Endothelial cell (in vitro differentiated cells): ENCODE results near the gene EXOC2. TPM values are rescaled to one million over a fixed set of nuclear protein-coding genes. Genes with fewer than 3 reads are reported as not detected.
A peak's percentile ranks its signal among the peaks of the same experiment; 100 is the strongest.

Experiments
- DNase-seq: peaks from one replicate; pipeline ENCODE4 v3.0.0; 2021; ENCODE audit warnings: low spot score
- H3K27ac Mint-ChIP-seq: one replicate; pipeline ENCODE4 v1.8.0; 2021; ENCODE audit warnings: mixed read lengths, inconsistent platforms; ENCODE audit not compliant: unreplicated experiment
- H3K27me3 Mint-ChIP-seq: one replicate; pipeline ENCODE4 v1.8.0; 2021; ENCODE audit warnings: mild to moderate bottlenecking, moderate library complexity, mixed read lengths, inconsistent platforms; ENCODE audit not compliant: unreplicated experiment
- H3K36me3 Mint-ChIP-seq: one replicate; pipeline ENCODE4 v1.8.0; 2021; ENCODE audit warnings: mild to moderate bottlenecking, low read depth, mixed read lengths, inconsistent platforms; ENCODE audit not compliant: unreplicated experiment
- H3K4me1 Mint-ChIP-seq: one replicate; pipeline ENCODE4 v1.8.0; 2021; ENCODE audit warnings: mild to moderate bottlenecking, mixed read lengths, inconsistent platforms; ENCODE audit not compliant: unreplicated experiment
- H3K4me3 Mint-ChIP-seq: one replicate; pipeline ENCODE4 v1.8.0; 2021; ENCODE audit warnings: mild to moderate bottlenecking, mixed read lengths, inconsistent platforms; ENCODE audit not compliant: unreplicated experiment
- H3K9me3 Mint-ChIP-seq: one replicate; pipeline ENCODE4 v1.8.0; 2021; ENCODE audit warnings: mixed read lengths, inconsistent platforms; ENCODE audit not compliant: unreplicated experiment
- total RNA-seq: library from RNA; stranded (reverse); fragmentation: NEBNext Ultra II Directional; extraction: Animal tissue kit (Norgen Biotek cat#: 25700); gene quantifications from one replicate; pipeline ENCODE4 v1.2.1, GENCODE V29; 2021; ENCODE audit not compliant: unreplicated experiment
- TF ChIP-seq, protein P1 (sequence below): fragments of 200-600 bp; sonication (generic); IDR thresholded peaks from one replicate; pipeline ENCODE4 v1.5.0; 2021; ENCODE audit warnings: antibody characterized with exemption; ENCODE audit not compliant: unreplicated experiment

The EXOC2 gene
- total RNA-seq, 1 donor from 2014 or later = 34.6 TPM

GRCh38 chr6:489762-490161 lies 203.2 kb downstream of the EXOC2 start:
- peaks cover 25% of the 10 kb centered on the region for H3K36me3 Mint-ChIP-seq
- no peak overlapping the region for H3K4me3 Mint-ChIP-seq
- H3K27ac Mint-ChIP-seq = no peak overlapping the region
- no peaks in the 10 kb centered on the region for H3K27me3 Mint-ChIP-seq
- H3K4me1 Mint-ChIP-seq = no peaks in the 10 kb centered on the region
- no peaks in the 10 kb centered on the region for H3K9me3 Mint-ChIP-seq
- TF ChIP-seq, protein P1, sequence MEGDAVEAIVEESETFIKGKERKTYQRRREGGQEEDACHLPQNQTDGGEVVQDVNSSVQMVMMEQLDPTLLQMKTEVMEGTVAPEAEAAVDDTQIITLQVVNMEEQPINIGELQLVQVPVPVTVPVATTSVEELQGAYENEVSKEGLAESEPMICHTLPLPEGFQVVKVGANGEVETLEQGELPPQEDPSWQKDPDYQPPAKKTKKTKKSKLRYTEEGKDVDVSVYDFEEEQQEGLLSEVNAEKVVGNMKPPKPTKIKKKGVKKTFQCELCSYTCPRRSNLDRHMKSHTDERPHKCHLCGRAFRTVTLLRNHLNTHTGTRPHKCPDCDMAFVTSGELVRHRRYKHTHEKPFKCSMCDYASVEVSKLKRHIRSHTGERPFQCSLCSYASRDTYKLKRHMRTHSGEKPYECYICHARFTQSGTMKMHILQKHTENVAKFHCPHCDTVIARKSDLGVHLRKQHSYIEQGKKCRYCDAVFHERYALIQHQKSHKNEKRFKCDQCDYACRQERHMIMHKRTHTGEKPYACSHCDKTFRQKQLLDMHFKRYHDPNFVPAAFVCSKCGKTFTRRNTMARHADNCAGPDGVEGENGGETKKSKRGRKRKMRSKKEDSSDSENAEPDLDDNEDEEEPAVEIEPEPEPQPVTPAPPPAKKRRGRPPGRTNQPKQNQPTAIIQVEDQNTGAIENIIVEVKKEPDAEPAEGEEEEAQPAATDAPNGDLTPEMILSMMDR = no peak
- no peak for DNase-seq

DNA sequence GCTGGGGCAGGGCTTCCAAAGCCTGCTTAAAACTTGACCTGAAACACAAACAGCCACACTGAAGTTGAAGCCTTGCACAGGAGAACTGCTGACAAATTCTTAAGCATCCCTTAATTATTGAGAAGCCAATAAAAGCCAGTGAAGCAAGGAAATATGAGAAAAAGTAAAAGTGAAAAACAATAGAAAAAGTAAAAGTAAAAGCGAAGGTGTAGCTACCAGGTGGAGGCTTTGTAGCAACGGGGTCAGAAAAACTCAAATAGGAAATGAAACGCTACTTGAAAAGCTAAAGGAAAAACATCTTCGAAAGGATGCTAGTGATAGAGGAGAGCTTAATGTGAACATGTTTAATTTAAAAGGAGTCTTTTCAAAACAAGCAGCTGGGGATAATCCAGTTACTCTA lies 203.9 kb downstream of the EXOC2 start:
- no peak overlapping the region for H3K4me3 Mint-ChIP-seq
- no peaks in the 10 kb centered on the region for H3K27me3 Mint-ChIP-seq
- TF ChIP-seq, protein P1 = no peak
- H3K36me3 Mint-ChIP-seq = peaks cover 32% of the 10 kb centered on the region
- H3K27ac Mint-ChIP-seq = no peak overlapping the region
- no peaks in the 10 kb centered on the region for H3K9me3 Mint-ChIP-seq
- no peak for DNase-seq
- no peaks in the 10 kb centered on the region for H3K4me1 Mint-ChIP-seq

DNA sequence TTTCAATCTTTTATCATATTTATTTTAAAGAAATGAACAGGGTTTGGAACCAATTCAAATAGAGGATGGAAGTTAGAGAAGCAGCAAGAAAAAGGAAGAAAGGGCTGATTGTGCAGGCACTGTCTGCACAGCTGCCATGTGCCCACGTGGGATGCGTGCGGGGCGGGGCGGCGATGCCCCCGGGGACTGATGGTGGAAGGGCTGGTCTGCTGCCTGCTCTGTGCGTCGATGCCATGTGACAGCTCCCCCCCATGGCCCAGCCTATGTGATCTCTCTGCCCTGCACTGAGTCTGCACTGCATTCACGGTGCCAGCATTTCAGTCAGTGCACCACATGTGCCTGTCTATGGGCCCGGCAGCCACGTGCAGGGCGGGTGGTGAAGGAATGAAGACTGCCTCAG lies 205.0 kb downstream of the EXOC2 start:
- Mint-ChIP-seq H3K36me3 (peaks cover 35% of the 10 kb centered on the region), H3K9me3 (no peaks in the 10 kb centered on the region), H3K27ac (no peak overlapping the region), H3K4me3 (no peak overlapping the region), H3K27me3 (no peaks in the 10 kb centered on the region), H3K4me1 (no peaks in the 10 kb centered on the region)
- no peak for DNase-seq
- TF ChIP-seq, protein P1 = no peak

DNA sequence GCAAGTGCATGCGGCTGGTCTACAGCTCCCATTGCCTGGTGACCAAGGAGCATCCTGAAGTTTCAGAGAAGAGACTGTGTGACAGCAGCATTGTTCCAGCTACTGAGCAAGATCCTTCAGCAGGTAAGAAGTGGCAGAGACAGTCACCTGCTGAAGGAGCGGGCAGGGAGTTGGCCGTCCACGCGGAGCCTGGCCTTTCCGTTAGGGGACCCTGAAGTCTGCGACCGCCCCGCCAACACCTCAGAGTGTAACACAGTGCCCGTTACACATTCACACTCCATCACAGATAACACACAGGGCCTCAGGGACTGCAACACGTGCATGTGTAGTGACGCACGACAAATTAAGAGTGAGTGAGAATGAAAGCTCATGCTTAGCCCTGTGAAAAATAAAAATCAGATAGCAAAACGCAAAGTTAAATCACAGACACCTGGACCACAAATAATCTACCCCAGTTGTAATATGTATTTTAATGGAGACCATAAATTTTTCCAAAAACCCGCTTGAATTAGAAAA lies 207.2 kb downstream of the EXOC2 start:
- Mint-ChIP-seq H3K27me3 (no peaks in the 10 kb centered on the region), H3K4me3 (peak overlapping the region; percentile 28), H3K27ac (no peak overlapping the region), H3K9me3 (no peaks in the 10 kb centered on the region), H3K4me1 (no peaks in the 10 kb centered on the region), H3K36me3 (peaks cover 26% of the 10 kb centered on the region)
- TF ChIP-seq, protein P1 = no peak
- no peak for DNase-seq

DNA sequence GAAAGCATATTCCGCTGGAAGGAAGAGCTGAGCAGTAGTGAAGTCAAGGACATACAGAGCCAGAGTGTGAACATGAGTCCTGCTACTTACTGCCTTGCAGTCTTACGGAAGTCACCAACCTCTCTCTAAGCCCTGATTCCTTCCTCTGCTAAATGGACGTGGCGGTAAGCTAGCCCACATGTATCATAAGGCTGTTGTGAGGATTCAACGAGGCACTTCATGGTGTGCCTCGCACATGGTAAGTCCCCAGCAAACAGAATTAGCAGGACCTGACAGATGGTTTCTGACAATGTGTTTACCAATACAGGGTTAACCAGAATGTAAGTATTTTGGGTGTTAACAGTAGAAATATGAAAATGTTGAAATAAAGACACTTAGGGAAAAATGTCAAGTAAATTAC lies 208.2 kb downstream of the EXOC2 start:
- Mint-ChIP-seq H3K27me3 (no peaks in the 10 kb centered on the region), H3K4me1 (no peaks in the 10 kb centered on the region), H3K27ac (no peak overlapping the region), H3K9me3 (no peaks in the 10 kb centered on the region), H3K4me3 (no peak overlapping the region), H3K36me3 (peaks cover 26% of the 10 kb centered on the region)
- TF ChIP-seq, protein P1 = no peak
- DNase-seq = no peak
